DMS153 (cell line): ENCODE measurements around the gene COL1A1.

ENCODE experiments used
- DNase-seq: peaks from one replicate; lab custom pipeline; 2025; lab: John Stamatoyannopoulos, UW

Gene COL1A1

DNA sequence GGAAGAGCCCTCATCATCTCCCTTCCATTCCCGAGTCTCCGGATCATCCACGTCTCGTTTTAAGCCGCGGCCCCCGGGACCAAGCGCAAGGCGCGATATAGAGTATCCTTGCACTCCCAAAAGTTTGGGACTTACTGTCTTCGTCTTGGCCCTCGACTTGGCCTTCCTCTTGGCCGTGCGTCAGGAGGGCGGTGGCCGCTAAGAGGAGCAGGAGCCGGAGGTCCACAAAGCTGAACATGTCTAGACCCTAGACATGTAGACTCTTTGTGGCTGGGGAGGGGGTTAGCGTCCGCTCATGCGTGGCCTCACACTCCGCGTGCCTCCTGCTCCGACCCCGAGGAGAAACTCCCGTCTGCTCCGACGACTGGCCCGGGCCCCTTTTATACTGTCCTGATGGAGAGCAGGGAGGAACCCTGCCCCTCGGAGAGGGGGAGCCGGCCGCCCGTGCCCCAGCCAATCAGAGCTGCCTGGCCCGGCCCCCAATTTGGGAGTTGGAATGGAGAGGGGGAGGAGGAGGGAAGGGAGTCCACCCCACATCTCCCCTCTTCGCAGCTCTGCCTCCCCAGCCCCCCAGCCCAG is at the start of gene COL1A1:
COL1A1 (minus strand) TSS at position 356 of the 579 bp plus-strand sequence; CDS start at position 238, 118 bp downstream.
- DNase-seq = no peak

DNA sequence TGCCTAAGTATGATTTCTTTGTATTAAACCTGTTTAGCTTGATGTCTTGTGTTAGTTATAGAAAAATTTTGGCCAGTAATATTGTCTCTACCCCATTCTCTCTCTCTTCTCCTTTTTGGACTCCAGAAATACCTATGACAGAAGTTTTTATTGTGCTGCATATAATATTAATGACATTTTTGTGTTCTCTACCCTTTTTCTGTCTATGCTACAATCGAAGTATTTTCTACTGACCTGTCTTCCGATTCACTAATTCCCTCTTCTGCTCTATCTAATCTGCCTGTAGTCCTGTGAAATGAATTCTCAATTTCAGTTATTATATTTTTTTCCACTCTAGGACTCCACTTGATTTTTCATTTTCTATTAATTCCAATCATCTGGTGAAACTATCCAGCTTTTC is 46.8 kb upstream of the COL1A1 start:
- no peak for DNase-seq

DNA sequence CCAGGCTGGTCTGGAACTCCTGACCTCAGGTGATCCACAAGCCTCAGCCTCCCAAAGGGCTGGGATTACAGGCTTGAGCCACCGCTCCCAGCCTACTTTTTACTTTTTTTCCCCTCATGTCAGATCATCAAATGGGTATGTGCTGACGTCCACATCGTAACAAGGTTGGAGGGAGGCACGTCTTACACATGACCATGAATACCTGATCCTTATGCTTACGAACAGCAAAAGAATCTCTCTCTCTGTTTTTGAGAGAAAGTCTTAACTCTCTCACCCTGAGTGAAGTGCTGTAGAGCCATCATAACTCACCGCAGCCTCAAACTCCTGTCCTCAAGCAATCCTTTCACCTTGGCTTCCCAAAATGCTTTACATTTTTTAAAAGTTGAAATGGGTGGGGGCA is 43.3 kb upstream of the COL1A1 start:
- DNase-seq = no peak

DNA sequence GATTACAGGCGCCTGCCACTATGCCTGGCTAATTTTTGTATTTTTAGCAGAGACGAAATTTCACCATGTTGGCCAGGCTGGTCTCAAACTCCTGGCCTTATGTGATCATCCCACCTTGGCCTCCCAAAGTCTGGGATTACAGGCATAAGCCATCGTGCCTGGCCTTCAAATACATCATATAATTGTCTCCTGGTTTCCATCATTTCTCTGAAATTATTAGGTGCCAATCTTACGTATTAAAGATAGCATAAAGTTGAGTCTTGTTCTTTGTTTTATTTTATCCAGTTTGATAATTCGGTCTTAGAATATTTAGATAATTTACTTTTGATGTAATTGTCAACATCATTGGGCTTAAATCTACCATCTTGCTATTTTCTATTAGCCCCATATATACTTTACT is 40.0 kb upstream of the COL1A1 start:
- no peak for DNase-seq

DNA sequence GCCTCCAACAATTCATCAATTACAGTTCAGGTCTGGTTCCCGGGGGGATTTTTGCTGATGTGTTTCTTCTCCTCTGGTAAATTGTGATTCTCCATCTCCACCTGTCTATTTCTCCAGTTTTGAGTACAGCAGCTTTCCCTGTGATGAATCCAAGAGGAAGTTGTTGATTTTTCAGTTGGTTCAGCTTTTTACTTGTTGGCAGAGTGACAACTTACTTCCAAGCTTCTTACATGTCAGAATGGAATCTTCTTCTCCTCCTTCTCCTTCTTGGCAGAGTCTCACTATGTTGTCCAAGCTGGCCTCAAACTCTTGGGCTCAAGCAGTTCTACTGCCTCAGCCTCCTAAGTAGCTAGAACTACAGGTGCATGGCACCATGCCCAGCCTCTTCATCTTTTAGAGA is 39.4 kb upstream of the COL1A1 start:
- no peak for DNase-seq

DNA sequence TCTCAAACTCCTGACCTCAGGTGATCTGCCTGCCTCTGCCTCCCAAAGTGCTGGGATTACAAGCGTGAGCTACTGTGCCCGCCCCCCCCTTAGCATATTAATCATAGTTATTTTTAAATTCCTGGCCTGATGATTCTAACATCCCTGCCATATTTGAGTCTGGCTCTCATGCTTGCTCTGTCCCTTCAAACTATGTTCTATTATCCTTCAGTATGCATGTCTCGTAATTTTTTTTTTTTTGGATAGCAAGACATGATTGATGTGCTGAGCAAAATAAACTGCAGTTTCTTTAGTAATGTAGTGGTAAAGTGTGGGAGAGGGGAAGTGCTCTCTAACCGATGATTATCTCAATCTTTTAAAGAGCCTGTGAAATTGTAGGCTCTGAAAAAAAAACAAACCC is 38.5 kb upstream of the COL1A1 start:
- no peak for DNase-seq

DNA sequence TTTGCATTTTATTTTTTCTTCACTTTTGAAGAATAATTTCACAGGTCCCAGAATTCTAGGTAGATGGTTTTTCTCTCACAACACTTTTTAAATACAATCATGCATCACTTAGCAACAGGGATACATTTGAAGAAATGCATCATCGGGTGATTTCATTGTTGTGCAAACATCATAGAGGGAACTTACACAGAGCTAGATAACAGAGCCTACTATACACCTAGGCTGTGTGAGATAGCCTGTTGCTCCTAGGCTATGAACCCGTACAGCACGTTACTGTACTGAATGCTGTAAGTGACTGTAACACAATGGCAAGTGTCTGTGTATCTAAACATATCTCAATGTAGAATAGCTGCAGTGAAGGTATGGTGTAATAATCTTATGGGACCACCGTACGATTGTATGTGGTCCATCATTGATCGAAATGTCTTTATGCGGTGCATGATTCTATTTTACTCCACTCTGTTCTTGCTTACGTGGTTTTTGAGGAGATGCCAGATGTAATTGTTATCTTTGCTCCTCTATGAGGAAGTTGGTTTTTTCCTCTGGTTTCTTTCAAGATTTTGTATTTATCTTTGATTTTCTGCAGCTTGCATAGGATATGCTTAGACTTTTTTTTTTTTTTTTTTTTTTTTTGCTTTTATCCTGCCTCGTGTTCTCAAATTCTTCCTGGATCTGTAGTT is 37.3 kb upstream of the COL1A1 start:
- no peak for DNase-seq

DNA sequence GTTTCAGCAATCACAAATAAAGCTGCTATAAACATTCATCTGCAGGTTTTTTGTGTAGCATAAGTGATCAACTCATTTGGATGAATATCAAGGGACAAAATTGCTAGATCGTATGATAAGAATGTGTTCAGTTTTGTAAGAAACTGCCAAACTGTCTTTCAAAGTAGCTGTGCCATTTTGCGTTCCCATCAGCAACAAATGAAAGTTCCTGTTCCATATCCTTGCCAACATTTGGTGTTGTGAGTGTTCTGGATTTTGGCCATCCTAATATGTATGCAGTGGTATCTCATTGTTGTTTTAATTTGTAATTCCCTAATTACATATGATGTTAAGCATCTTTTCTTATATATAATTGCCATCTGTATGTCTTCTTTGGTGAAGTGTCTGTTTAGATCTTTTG is 36.5 kb upstream of the COL1A1 start:
- DNase-seq = no peak

DNA sequence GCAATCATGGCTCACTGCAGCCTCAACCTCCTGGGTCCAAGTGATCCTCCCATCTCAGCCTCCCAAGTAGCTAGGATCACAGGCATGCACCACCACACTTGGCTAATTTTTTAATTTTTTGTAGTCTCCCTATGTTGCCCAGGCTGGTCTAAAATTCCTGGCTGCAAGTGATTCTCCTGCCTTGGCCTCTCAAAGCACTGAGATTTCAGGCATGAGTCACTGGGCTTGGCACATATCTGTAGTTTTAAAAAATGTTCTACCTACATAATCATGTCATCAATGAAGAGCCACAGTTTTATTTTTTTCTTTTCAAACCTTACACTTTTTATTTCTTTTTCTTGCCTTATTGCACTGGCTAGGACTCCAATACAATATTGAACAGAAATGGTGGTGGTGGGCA is 33.1 kb upstream of the COL1A1 start:
- no peak for DNase-seq

DNA sequence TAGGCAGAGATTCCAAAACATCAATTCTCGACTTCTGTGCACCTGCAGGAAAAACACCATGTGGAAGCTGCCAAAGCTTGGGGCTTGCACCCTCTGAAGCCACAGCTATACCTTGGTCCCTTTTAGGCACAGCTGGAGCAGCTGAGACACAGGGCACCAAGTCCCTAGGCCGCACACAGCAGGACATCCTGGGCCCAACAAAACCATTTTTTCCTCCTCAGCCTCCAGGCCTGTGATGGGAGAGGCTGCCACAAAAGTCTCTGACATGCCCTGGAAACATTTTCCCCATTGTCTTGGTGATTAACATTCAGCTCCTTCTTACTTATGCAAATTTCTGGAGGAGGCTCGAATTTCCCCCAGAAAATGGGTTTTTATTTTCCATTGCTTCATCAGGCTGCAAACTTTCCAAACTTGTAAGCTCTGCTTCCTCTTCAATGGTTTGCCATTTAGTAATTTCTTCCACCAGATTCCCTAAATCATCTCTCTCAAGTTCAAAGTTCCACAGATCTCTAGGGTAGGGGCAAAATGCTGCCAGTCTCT is 24.3 kb upstream of the COL1A1 start:
- DNase-seq = no peak

DNA sequence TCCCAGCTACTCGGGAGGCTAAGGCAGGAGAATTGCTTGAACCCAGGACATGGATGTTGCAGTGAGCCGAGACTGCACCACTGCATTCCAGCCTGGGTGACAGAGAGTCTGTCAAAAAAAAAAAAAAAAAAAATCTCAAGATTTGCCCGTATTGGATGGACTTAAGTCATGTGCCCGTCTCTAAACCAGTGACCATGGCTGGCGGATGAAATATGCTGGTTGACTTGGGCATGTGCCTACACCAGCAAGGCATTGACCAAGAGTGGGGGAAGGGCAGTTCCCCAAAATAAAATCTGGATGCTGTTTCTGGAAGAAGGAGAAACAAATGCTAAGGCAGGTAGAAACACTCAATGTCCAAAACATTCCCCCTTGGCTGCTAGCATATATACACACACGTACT is 21.5 kb upstream of the COL1A1 start:
- DNase-seq = no peak

DNA sequence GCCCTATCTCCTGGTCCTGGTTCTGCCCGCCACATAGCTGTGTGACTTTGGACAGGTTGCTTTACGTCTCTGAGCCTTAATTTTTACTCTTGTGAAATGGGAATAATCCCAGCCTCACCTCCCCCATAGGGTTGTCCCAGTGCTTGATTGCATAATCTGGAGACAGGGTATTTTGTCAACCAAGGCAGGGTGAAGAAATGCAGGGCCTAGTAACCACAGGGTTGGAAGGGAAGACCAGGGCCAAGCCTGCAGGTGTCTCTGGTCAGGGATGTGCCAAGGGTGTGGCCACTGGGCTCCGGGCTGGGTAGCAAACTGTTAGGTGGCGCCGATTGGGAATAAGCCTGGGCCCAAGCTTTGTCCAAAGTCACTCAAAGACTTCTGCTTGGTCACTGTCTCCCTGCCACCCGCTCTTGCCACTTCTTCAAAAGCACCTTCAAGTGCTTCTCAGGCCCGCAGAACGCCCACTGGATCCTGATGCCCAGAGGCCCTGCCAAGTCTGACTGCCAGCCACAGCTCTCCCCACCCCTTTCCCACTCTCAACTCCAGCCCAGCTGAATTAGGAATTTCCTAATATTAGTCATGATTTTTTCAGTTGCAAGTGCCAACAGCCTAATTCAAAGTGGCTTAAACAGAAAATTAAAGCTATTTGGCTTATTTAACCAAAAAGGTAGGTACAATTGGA is 20.6 kb upstream of the COL1A1 start:
- no peak for DNase-seq

DNA sequence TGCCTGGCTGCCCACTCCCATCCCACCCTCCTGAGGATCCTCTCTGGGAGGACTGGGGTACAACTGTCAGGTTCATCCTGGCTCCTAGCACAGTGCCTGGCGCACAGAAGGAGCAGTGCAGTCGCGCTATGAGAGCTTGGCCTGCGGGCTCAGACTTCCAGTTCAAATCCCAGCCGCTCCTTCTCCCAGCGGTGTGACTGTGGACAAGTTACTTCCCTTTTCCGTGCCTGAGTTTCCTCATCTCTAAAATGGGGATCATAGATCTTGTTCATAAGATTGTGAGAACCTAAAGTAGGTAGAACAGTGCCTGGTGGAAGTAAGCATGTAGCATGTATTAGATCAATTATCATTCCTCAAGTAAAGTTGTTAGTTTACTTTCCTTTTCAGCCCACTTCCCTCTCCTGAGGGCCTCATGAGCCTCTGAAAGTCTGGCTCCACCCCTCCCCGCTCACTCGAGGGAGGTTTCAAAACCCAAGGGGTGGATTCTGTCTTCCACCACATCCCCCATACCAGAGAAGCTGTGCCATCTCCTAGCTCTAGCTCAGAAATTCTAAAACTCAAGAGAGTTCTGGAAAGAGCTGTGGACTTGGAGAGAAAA is 19.9 kb upstream of the COL1A1 start:
- DNase-seq = no peak

DNA sequence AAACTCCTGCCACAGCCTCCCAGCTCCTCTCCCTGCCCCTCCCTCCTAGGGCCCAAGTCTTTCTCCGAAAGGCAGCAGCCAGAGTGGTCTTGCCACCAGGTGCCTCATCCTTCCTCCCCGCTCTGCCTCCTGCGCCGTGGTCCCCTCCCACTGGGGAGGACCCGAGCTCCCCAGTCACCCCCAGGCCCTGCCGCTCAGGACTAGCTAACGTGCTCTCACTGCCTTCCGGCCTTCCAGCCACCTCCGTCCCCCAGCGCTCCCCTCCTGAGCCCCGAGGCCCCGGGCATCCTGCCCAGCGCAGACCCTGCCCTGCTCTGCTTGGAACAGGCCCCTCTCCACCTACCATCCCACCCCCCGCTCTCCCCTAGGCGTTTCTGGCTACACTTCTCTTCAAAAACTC is 19.4 kb upstream of the COL1A1 start:
- no peak for DNase-seq

DNA sequence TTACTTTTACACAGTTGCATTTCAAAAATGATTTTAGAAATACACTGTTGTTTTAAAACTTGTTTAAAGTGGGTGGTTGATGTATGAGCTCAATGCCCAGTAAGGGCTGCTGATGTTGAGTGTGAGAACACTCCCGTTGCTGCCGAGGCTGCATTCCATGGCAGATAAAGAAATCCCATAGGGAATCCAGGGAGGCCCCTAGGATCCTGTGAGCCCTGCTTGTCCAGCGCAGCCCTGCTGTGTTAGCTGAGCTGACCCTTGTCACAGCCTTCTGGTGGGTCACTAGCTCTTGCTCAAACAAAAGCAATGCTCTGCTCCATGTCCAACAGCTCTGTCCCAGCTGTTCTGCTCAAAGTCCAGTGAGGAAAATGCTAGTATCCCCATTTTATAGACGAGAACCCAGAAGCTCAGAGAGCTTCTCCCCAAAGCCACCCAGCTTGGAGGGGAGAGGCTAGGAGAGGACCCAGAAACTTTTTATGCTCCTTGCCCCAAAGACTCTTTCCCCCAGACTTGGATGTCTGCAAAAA is 18.6 kb upstream of the COL1A1 start:
- DNase-seq = no peak

DNA sequence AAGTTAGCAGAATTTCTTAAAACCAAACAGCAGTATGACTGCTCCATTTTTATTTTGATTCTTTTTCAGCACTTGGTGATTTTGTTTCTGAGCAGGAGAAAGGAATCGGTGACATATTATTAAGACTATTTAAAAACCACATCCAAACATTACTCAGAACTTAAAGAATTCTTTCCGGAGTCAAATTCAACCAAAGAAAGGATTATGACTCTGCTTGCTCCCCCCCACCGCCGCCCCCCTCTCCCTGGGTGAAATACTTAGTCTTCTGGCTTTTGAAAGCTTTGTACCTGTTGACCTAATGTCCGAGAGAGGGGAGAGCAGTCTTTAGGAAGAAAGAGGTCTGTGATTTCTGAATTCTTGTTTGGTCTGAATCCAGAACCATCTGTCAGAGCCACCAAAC is 17.9 kb upstream of the COL1A1 start:
- DNase-seq = no peak

DNA sequence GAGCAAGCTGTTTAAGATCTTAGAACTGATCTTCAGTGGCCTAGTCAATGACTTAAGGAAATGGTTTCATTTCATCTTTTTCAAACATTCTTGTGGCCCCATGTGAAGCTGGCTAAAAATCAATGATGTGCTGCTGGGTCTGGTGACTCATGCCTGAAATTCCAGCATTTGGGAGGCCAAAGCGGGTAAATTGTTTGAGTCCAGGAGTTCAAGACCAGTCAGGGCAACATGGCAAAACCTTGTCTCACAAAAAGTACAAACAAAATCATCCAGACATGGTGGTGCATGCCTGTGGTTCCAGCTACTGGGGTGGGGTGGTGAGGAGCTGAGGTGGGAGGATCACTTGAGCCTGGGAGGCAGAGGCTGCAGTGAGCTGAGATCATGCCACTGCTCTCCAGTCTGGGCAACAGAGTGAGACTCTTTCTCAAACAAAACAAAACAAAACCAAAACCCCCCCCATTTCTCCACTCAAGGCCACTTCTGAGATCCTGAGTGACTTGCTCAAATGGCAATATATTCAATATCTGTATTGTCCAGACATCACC is 17.4 kb upstream of the COL1A1 start:
- DNase-seq = no peak

DNA sequence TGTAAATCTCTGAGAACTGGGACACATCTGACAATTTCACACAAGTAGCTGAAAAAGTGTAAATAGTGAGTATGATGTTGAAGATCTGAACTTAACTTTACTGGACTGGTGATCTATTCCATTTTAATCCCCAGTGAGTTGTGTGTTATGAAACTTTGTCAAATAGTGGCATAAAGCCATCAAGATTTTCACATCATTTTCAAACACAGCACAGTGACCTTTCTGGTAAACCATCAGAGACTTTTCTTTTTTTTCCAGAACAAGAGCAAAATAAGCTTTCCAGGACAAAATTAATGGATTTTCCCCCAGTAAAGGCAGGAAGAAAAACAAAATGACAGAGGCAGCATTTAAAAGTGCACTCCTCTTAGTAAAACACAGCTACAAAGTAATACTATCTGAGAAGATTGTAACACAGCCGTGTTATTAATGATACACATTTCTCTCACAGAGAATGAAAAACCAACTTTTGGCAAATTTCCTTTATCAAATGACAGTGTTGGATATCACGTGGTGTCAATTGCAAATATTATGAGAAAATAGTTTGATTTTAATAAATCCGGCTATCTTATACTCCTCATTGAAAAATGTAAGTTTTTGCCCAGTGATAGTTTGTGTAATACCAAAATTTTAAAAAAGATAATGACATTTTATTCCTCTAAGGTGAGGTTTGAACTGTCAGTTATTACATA is 16.8 kb upstream of the COL1A1 start:
- no peak for DNase-seq

DNA sequence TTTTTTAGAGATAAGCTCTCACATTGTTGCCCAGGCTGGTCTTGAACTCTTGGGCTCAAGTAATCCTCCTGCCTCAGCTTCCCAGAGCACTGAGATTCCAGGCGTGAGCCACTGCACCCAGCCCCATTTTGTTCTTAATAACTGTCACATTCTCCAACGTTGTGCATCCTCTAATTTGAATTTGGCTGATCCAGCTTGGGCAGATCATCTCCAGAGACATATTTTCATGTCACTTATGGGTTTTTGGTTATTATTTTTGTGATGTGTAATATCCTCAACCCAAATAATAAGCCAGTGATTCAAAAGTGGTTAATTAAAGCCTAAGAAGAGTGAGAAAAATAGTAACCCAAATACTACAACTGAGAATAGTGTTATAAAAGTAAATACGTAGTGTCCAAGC is 16.2 kb upstream of the COL1A1 start:
- DNase-seq = no peak

DNA sequence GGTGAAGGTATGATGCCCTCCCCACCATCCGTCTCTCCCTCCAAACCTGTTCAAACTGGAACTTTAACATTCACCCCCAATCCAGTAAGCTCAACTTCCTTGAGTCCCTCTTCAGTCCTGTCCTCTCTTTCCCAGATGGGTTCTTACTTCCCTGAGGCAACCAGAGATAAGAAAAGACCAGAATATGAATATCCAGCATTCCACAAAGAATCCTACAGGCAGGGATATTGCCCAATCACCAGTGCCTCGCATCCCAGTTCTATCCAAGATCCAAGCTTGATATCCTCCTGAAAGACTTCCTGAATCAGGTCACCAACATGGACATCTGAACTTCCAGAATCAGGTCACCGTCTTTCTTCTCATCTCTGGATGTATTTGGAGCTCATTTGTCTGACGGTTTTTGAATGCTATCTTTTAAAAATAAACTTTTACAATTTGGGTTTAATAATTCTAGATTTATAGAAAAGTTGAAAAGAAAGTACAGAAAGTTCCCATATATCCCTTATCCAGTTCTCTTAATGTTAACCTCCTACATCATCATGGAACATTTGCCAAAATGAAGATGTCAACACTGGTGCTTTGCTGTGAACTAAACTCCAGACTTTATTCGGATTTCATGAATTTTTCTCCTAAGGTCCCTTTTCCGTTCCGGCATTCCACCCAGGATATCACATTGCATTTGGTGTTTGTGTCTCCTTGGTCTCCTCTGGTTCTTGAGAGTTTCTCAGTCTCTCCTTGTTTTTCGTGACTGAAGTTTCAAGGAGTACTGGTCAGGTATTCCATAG is 13.7 kb upstream of the COL1A1 start:
- DNase-seq = no peak
